ENCODE measurements around the gene C19orf33.

DNA sequence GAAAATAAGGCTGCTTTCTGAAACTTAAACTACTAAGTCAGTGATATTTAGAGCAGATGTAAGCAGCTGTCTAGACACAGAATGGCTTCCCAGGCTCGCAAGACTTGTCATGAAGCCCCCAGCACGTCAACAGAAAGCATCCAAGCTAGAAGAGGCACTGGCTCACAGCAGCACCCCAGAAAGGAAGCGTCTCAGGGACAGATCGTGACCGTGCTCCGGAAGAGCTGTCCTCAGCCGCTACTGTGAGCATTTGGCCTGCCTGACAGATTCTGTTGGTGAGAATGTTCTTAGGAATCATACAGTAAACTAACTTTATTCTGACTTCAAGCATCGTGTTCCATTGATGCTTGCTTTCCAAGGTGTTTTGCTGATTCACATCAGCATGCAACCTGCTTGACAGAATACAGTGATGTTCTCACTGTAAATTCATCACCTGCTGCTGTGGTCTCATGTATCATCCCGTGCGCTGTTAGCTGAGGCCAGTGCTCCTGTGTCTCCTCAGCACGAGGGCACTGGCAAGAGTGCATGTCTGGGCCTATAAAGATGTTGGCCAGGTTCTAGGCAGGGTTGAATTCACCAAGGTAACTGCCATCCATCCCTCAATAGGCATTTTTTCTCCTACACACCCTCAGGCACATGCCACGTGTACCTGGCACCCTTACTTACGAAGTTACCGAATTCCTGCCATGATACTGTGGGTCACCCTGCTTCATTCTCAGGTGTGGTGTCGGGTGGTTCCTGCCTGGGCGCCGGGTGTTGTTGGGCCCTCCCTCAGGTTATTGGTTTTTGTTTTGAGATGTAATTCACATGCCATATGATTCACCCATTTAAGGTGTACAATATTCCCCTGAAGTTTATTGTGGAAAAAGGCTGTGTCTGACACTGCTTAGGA lies 23.8 kb upstream of the C19orf33 start:
- TF ChIP-seq, protein P1, sequence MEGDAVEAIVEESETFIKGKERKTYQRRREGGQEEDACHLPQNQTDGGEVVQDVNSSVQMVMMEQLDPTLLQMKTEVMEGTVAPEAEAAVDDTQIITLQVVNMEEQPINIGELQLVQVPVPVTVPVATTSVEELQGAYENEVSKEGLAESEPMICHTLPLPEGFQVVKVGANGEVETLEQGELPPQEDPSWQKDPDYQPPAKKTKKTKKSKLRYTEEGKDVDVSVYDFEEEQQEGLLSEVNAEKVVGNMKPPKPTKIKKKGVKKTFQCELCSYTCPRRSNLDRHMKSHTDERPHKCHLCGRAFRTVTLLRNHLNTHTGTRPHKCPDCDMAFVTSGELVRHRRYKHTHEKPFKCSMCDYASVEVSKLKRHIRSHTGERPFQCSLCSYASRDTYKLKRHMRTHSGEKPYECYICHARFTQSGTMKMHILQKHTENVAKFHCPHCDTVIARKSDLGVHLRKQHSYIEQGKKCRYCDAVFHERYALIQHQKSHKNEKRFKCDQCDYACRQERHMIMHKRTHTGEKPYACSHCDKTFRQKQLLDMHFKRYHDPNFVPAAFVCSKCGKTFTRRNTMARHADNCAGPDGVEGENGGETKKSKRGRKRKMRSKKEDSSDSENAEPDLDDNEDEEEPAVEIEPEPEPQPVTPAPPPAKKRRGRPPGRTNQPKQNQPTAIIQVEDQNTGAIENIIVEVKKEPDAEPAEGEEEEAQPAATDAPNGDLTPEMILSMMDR (IDR thresholded peaks at IDR 0.05), result no peak
- TF ChIP-seq POLR2A (IDR thresholded peaks at IDR 0.05), result no peak

All from heart left ventricle (tissue), 13 donors.